Measurements from ENCODE around the gene NACC2.

The NACC2 gene

GRCh38 chr9:136013116-136013515 is 82.0 kb downstream of the NACC2 start:
- ChIA-PET CTCF (no interaction called here), POLR2A (no interaction called here)
- Histone ChIP-seq H3K27ac (ENCODE audit: extremely low read depth, low read depth, low read length) (no peak overlapping the region), H3K4me1 (ENCODE audit: control insufficient read depth, insufficient read depth, low read length) (no peaks in the 10 kb centered on the region), H3K9me3 (ENCODE audit: control insufficient read depth, insufficient read depth, low read depth, low read length) (no peaks in the 10 kb centered on the region), H3K36me3 (ENCODE audit: control insufficient read depth in 2 of 2, insufficient read depth in 1 of 2, low read length in 2 of 2) (peaks cover 0 to 38% of the 10 kb centered on the region in 2 experiments; a peak in 1 of 3 replicates), H3K4me3 (ENCODE audit: low read depth, low read length) (no peak overlapping the region)
- TF ChIP-seq SALL2 (tag by site-specific recombination; IDR thresholded peaks at IDR 0.05; ENCODE audit: borderline replicate concordance): no peak

GRCh38 chr9:136012651-136013050 is 82.4 kb downstream of the NACC2 start:
- POLR2A ChIA-PET: no interaction called here
- CTCF ChIA-PET: no interaction called here
- Histone ChIP-seq H3K9me3 (ENCODE audit: control insufficient read depth, insufficient read depth, low read depth, low read length) (no peaks in the 10 kb centered on the region), H3K4me3 (ENCODE audit: low read depth, low read length) (no peak overlapping the region), H3K36me3 (ENCODE audit: control insufficient read depth in 2 of 2, insufficient read depth in 1 of 2, low read length in 2 of 2) (peaks cover 0 to 40% of the 10 kb centered on the region in 2 experiments; a peak in 1 of 3 replicates), H3K4me1 (ENCODE audit: control insufficient read depth, insufficient read depth, low read length) (no peaks in the 10 kb centered on the region), H3K27ac (ENCODE audit: extremely low read depth, low read depth, low read length) (no peak overlapping the region)
- TF ChIP-seq SP7 (tag by site-specific recombination; IDR thresholded peaks at IDR 0.05) (no peak), ZNF169 (tag by site-specific recombination; IDR thresholded peaks at IDR 0.05) (no peak), ZSCAN16 (tag by site-specific recombination; IDR thresholded peaks at IDR 0.05) (no peak), ZNF16 (tag by site-specific recombination; IDR thresholded peaks at IDR 0.05; ENCODE audit: low read depth) (no peak), RBAK (tag by site-specific recombination; IDR thresholded peaks at IDR 0.05) (no peak), KLF8 (tag by site-specific recombination; IDR thresholded peaks at IDR 0.05) (0 out of 2 replicates have a peak, but pooled peaks have one; percentile 13), ZNF518A (tag by site-specific recombination; conservative IDR thresholded peaks at IDR 0.05; ENCODE audit: low read depth) (no peak), KLF1 (tag by site-specific recombination; IDR thresholded peaks at IDR 0.05) (0 out of 2 replicates have a peak, but pooled peaks have one; percentile 14), ZBTB49 (tag by site-specific recombination; IDR thresholded peaks at IDR 0.05; ENCODE audit: low read depth) (no peak)

- peaks cover 0 to 45% of the 10 kb centered on the region in 2 experiments; a peak in 1 of 3 replicates for H3K36me3 ChIP-seq (ENCODE audit: control insufficient read depth in 2 of 2, insufficient read depth in 1 of 2, low read length in 2 of 2)
- ChIA-PET POLR2A (no interaction called here), CTCF (no interaction called here)
- no peaks in the 10 kb centered on the region for H3K4me1 ChIP-seq (ENCODE audit: control insufficient read depth, insufficient read depth, low read length)
- H3K27ac ChIP-seq (ENCODE audit: extremely low read depth, low read depth, low read length): no peak overlapping the region
- H3K4me3 ChIP-seq (ENCODE audit: low read depth, low read length): no peak overlapping the region
- no peaks in the 10 kb centered on the region for H3K9me3 ChIP-seq (ENCODE audit: control insufficient read depth, insufficient read depth, low read depth, low read length)
- TF ChIP-seq ZNF221 (tag by site-specific recombination; IDR thresholded peaks at IDR 0.05; ENCODE audit: borderline replicate concordance) (no peak), HIC1 (tag by site-specific recombination; IDR thresholded peaks at IDR 0.05) (no peak), ZNF76 (tag by site-specific recombination; IDR thresholded peaks at IDR 0.05; ENCODE audit: borderline replicate concordance, low read depth) (no peak), ZNF645 (tag by site-specific recombination; IDR thresholded peaks at IDR 0.05) (no peak), ZNF398 (tag by site-specific recombination; IDR thresholded peaks at IDR 0.05) (no peak), KLF7 (tag by site-specific recombination; IDR thresholded peaks at IDR 0.05; ENCODE audit: borderline replicate concordance) (no peak), ZNF146 (tag by site-specific recombination; IDR thresholded peaks at IDR 0.05) (no peak)
These were observed 83.2 kb downstream of the NACC2 start for GRCh38 chr9:136011703-136012496.

All from HEK293 (cell line).